Liver (tissue), 3 donors: ENCODE data around the gene SLC2A14.
"Not testable (repeated sequence)": the region's sequence is repeated elsewhere in the genome, so short reads cannot be mapped to it uniquely, and the experiment has no call there.

Experiments
- EGR1 ChIP-seq, 2 donors: IDR thresholded peaks; 2 replicates each; pipeline ENCODE4 v1.6.1; 2016 to 2018; ENCODE audit warnings: antibody characterized with exemption in 2 of 2, low read depth in 2 of 2
- FOXA1 ChIP-seq: IDR thresholded peaks from 2 replicates; pipeline ENCODE4 v1.6.1; 2016; ENCODE audit warnings: antibody characterized with exemption
- GABPA ChIP-seq, 2 donors: IDR thresholded peaks in 1 of 2; conservative IDR thresholded peaks in 1 of 2; 2 replicates each; pipeline ENCODE4 v1.6.1; 2016; ENCODE audit warnings: antibody characterized with exemption in 2 of 2, mild to moderate bottlenecking in 1 of 2, moderate library complexity in 1 of 2
- JUND ChIP-seq, 2 donors: IDR thresholded peaks; 2 replicates each; pipeline ENCODE4 v1.6.1; 2016; ENCODE audit warnings: antibody characterized with exemption in 2 of 2
- NR2F2 ChIP-seq: IDR thresholded peaks from 2 replicates; pipeline ENCODE4 v1.6.1; 2016; ENCODE audit warnings: antibody characterized with exemption
- RAD21 ChIP-seq, 2 donors: IDR thresholded peaks; 2 replicates each; pipeline ENCODE4 v1.6.1; 2016; ENCODE audit warnings: antibody characterized with exemption in 2 of 2, mild to moderate bottlenecking in 2 of 2
- REST ChIP-seq: IDR thresholded peaks from 2 replicates; pipeline ENCODE4 v1.6.1; 2016; ENCODE audit warnings: antibody characterized with exemption, mild to moderate bottlenecking
- SP1 ChIP-seq: IDR thresholded peaks from 2 replicates; pipeline ENCODE4 v1.6.1; 2018; ENCODE audit warnings: antibody characterized with exemption, mild to moderate bottlenecking
- TAF1 ChIP-seq: conservative IDR thresholded peaks from 2 replicates; pipeline ENCODE4 v1.6.1; 2016; ENCODE audit warnings: antibody characterized with exemption, mild to moderate bottlenecking
- YY1 ChIP-seq: IDR thresholded peaks from 2 replicates; pipeline ENCODE4 v1.6.1; 2016; ENCODE audit warnings: antibody characterized with exemption, mild to moderate bottlenecking
- ZBTB33 ChIP-seq: IDR thresholded peaks from 2 replicates; pipeline ENCODE4 v1.6.1; 2016; ENCODE audit warnings: antibody characterized with exemption
- TF ChIP-seq, protein P1 (sequence below): fragments of 150-350 bp; IDR thresholded peaks from 2 replicates; pipeline ENCODE4 v1.5.1; 2017; ENCODE audit warnings: improper control_type of control experiment, low read depth, low read length; ENCODE audit not compliant: missing input control
- TF ChIP-seq, protein P2 (sequence below): IDR thresholded peaks from 2 replicates; pipeline ENCODE4 v1.6.1; 2016; ENCODE audit warnings: antibody characterized with exemption
- donor health status: healthy.
- donor health status: healthy.

GRCh38 chr12:7825754-7826153 lies 47.0 kb downstream of the SLC2A14 start:
- TF ChIP-seq, protein P1, sequence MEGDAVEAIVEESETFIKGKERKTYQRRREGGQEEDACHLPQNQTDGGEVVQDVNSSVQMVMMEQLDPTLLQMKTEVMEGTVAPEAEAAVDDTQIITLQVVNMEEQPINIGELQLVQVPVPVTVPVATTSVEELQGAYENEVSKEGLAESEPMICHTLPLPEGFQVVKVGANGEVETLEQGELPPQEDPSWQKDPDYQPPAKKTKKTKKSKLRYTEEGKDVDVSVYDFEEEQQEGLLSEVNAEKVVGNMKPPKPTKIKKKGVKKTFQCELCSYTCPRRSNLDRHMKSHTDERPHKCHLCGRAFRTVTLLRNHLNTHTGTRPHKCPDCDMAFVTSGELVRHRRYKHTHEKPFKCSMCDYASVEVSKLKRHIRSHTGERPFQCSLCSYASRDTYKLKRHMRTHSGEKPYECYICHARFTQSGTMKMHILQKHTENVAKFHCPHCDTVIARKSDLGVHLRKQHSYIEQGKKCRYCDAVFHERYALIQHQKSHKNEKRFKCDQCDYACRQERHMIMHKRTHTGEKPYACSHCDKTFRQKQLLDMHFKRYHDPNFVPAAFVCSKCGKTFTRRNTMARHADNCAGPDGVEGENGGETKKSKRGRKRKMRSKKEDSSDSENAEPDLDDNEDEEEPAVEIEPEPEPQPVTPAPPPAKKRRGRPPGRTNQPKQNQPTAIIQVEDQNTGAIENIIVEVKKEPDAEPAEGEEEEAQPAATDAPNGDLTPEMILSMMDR, result not testable (repeated sequence)
- TF ChIP-seq JUND (IDR thresholded peaks at IDR 0.05); REST; EGR1 (IDR thresholded peaks at IDR 0.05; ENCODE audit: low read depth in 2 of 2); RAD21 (IDR thresholded peaks at IDR 0.05); FOXA1; SP1; GABPA (IDR thresholded peaks at IDR 0.05 in 1 of 2, conservative IDR thresholded peaks at IDR 0.05 in 1 of 2); ZBTB33; TAF1; NR2F2; YY1: not testable (repeated sequence)
- TF ChIP-seq, protein P2, sequence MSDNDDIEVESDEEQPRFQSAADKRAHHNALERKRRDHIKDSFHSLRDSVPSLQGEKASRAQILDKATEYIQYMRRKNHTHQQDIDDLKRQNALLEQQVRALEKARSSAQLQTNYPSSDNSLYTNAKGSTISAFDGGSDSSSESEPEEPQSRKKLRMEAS, result not testable (repeated sequence)
